ENCODE measurements around the gene EDN3. TPM values are rescaled to one million over a fixed set of nuclear protein-coding genes. Genes with fewer than 3 reads are reported as not detected.

EDN3 gene
- total RNA-seq, 4 donors from 2014 or later, result 3.7 to 18.0 (median 11.7) TPM

GRCh38 chr20:59326188-59326587, 25.8 kb downstream of the EDN3 start:
- intact Hi-C loops (cut with DNase I), result no loop called here
- TF ChIP-seq CTCF (IDR thresholded peaks at IDR 0.05), result no peak
- no peak for TF ChIP-seq POLR2AphosphoS5 (IDR thresholded peaks at IDR 0.05)
- TF ChIP-seq EP300 (IDR thresholded peaks at IDR 0.05), result no peak
- no peak for TF ChIP-seq POLR2A (IDR thresholded peaks at IDR 0.05; ENCODE audit: low read depth)
- no peak overlapping the region for H3K27ac ChIP-seq (replicated peaks in 1 of 4)
- DNase-seq (ENCODE audit: extremely low spot score), result no peak
- no peaks in the 10 kb centered on the region for H3K36me3 ChIP-seq
- H3K9me3 ChIP-seq, result no peaks in the 10 kb centered on the region
- no peak overlapping the region for H3K4me3 ChIP-seq
- H3K27me3 ChIP-seq, result peaks cover 0 to 27% (median 0%) of the 10 kb centered on the region in 4 donors
- no peaks in the 10 kb centered on the region for H3K4me1 ChIP-seq
- 93% methylated on average over 2 of the region's 2 CpGs for WGBS

- H3K4me3 ChIP-seq, result no peak overlapping the region
- no peaks in the 10 kb centered on the region for H3K9me3 ChIP-seq
- H3K27me3 ChIP-seq, result peaks cover 0 to 36% (median 0%) of the 10 kb centered on the region in 4 donors
- H3K4me1 ChIP-seq, result no peaks in the 10 kb centered on the region
- no peak overlapping the region for H3K27ac ChIP-seq (replicated peaks in 1 of 4)
- intact Hi-C loops (cut with DNase I), result no loop called here
- no peaks in the 10 kb centered on the region for H3K36me3 ChIP-seq
- WGBS, result 85% methylated on average over 4 of the region's 4 CpGs
- TF ChIP-seq POLR2A (IDR thresholded peaks at IDR 0.05; ENCODE audit: low read depth) (no peak), CTCF (IDR thresholded peaks at IDR 0.05) (no peak), POLR2AphosphoS5 (IDR thresholded peaks at IDR 0.05) (no peak), EP300 (IDR thresholded peaks at IDR 0.05) (no peak)
- no peak for DNase-seq (ENCODE audit: extremely low spot score)
Measured at GRCh38 chr20:59328071-59328470, 27.7 kb downstream of the EDN3 start.

- 70% methylated on average over 12 of the region's 12 CpGs for WGBS
- TF ChIP-seq CTCF (IDR thresholded peaks at IDR 0.05), result no peak
- no peak for TF ChIP-seq POLR2AphosphoS5 (IDR thresholded peaks at IDR 0.05)
- no peak for TF ChIP-seq POLR2A (IDR thresholded peaks at IDR 0.05; ENCODE audit: low read depth)
- no peak for TF ChIP-seq EP300 (IDR thresholded peaks at IDR 0.05)
- intact Hi-C loops (cut with DNase I), result no loop called here
- Histone ChIP-seq H3K27ac (replicated peaks in 1 of 4) (no peak overlapping the region), H3K36me3 (no peaks in the 10 kb centered on the region), H3K27me3 (peaks cover 0 to 38% (median 2%) of the 10 kb centered on the region in 4 donors), H3K4me3 (no peak overlapping the region), H3K9me3 (no peaks in the 10 kb centered on the region), H3K4me1 (no peaks in the 10 kb centered on the region)
- DNase-seq (ENCODE audit: extremely low spot score), result no peak
Measured at GRCh38 chr20:59331721-59332329, 31.4 kb downstream of the EDN3 start.

GRCh38 chr20:59333260-59333845, 32.9 kb downstream of the EDN3 start:
- no peak for DNase-seq (ENCODE audit: extremely low spot score)
- H3K4me3 ChIP-seq, result no peak overlapping the region
- H3K9me3 ChIP-seq, result no peaks in the 10 kb centered on the region
- intact Hi-C loops (cut with DNase I), result no loop called here
- no peaks in the 10 kb centered on the region for H3K4me1 ChIP-seq
- no peak overlapping the region for H3K27ac ChIP-seq (replicated peaks in 1 of 4)
- 91% methylated on average over 5 of the region's 6 CpGs for WGBS
- H3K27me3 ChIP-seq, result peaks cover 0 to 33% (median 2%) of the 10 kb centered on the region in 4 donors
- TF ChIP-seq EP300 (IDR thresholded peaks at IDR 0.05) (no peak), POLR2A (IDR thresholded peaks at IDR 0.05; ENCODE audit: low read depth) (no peak), CTCF (IDR thresholded peaks at IDR 0.05) (no peak), POLR2AphosphoS5 (IDR thresholded peaks at IDR 0.05) (no peak)
- no peaks in the 10 kb centered on the region for H3K36me3 ChIP-seq
